GM18861 (cell line): ENCODE measurements around the gene LRRC8C.
A peak's percentile ranks its signal among the peaks of the same experiment; 100 is the strongest.

Experiments
- ATAC-seq: cut with Tn5 transposase; IDR thresholded peaks from one replicate; pipeline ENCODE4 v1.9.1; 2021; ENCODE audit not compliant: unreplicated experiment

LRRC8C gene

GRCh38 chr1:89761338-89761737 lies 128.4 kb downstream of the LRRC8C start:
- ATAC-seq = no peak

GRCh38 chr1:89761901-89762300 lies 129.0 kb downstream of the LRRC8C start:
- no peak for ATAC-seq

GRCh38 chr1:89762386-89762778 lies 129.5 kb downstream of the LRRC8C start:
- no peak for ATAC-seq

GRCh38 chr1:89762779-89763648 lies 130.1 kb downstream of the LRRC8C start:
- ATAC-seq = peak; percentile 92

- ATAC-seq = no peak
Measured at GRCh38 chr1:89763649-89763986, 130.7 kb downstream of the LRRC8C start.

- no peak for ATAC-seq
Measured at GRCh38 chr1:89765774-89766173, 132.9 kb downstream of the LRRC8C start.

- ATAC-seq = no peak
Measured at GRCh38 chr1:89767618-89768017, 134.7 kb downstream of the LRRC8C start.
